K562 (cell line): ENCODE measurements around the gene LEUTX. TPM values are rescaled to one million over a fixed set of nuclear protein-coding genes. Genes with fewer than 3 reads are reported as not detected.

Source experiments
- ARID3A ChIP-seq: IDR thresholded peaks from 2 replicates; pipeline ENCODE4 v1.6.1; 2012; ENCODE audit warnings: low read depth, low read length, improper control_type of control experiment, borderline replicate concordance
- BCL6 ChIP-seq: fragments of 250-450 bp; sonication (Bioruptor Pico); IDR thresholded peaks from 2 replicates; pipeline ENCODE4 v1.4.0; 2020
- CEBPG ChIP-seq, 3 experiments: fragments of 200-800 bp in 1 of 3; sonication (Bioruptor generic) in 1 of 3; sonication (generic) in 1 of 3; formaldehyde crosslinking in 1 of 3; IDR thresholded peaks in 2 of 3; conservative IDR thresholded peaks in 1 of 3; 2 replicates each; pipeline versions ENCODE4 v1.6.1 to v1.8.0; 2016 to 2022; ENCODE audit warnings: missing compliant biosample characterization in 2 of 3, missing genetic modification characterization in 2 of 3, mild to moderate bottlenecking in 1 of 3, missing genetic modification reagents in 1 of 3
- DPF2 ChIP-seq: fragments of 450-650 bp; IDR thresholded peaks from 2 replicates; pipeline ENCODE4 v1.6.1; 2016
- ELF4 ChIP-seq: fragments of 450-650 bp; formaldehyde crosslinking; IDR thresholded peaks from 2 replicates; pipeline ENCODE4 v1.4.0; 2022; ENCODE audit warnings: missing genetic modification characterization
- EP400 ChIP-seq: fragments of 450-650 bp; IDR thresholded peaks from 2 replicates; pipeline ENCODE4 v1.6.1; 2017; ENCODE audit warnings: antibody characterized with exemption, mild to moderate bottlenecking, moderate library complexity
- FIP1L1 ChIP-seq: fragments of 200-400 bp; formaldehyde crosslinking; IDR thresholded peaks from 2 replicates; pipeline ENCODE4 v1.6.1; 2018; ENCODE audit warnings: mild to moderate bottlenecking, low read depth, low read length; ENCODE audit not compliant: poor library complexity, severe bottlenecking
- LCOR ChIP-seq: sonication (generic); formaldehyde crosslinking; IDR thresholded peaks from 2 replicates; pipeline ENCODE4 v1.8.0; 2022; ENCODE audit warnings: mild to moderate bottlenecking, missing genetic modification reagents
- MECOM ChIP-seq: fragments of 250-450 bp; sonication (Bioruptor Pico); IDR thresholded peaks from 2 replicates; pipeline ENCODE4 v1.8.0; 2022; ENCODE audit warnings: inconsistent platforms
- NKRF ChIP-seq: fragments of 450-650 bp; IDR thresholded peaks from 2 replicates; pipeline ENCODE4 v1.6.1; 2016; ENCODE audit warnings: borderline replicate concordance
- POLR2A ChIP-seq: fragments of 450-650 bp; conservative IDR thresholded peaks from 2 replicates; pipeline ENCODE4 v1.6.1; 2016
- POLR3A ChIP-seq: IDR thresholded peaks from 2 replicates; pipeline ENCODE4 v1.6.1; 2011; ENCODE audit warnings: borderline replicate concordance, mild to moderate bottlenecking, moderate library complexity; ENCODE audit not compliant: insufficient read length, insufficient read depth; ENCODE audit errors: extremely low read depth
- RFX5 ChIP-seq: IDR thresholded peaks from 2 replicates; pipeline ENCODE4 v1.6.1; 2011; ENCODE audit warnings: low read depth, mild to moderate bottlenecking, improper control_type of control experiment, low read length
- RREB1 ChIP-seq: fragments of 250-450 bp; sonication (Bioruptor Pico); IDR thresholded peaks from 2 replicates; pipeline ENCODE4 v1.4.0; 2020
- TAF15 ChIP-seq: fragments of 200-400 bp; formaldehyde crosslinking; IDR thresholded peaks from 2 replicates; pipeline ENCODE4 v1.6.1; 2017; ENCODE audit warnings: mild to moderate bottlenecking, low read depth, low read length, moderate library complexity
- TAF7 ChIP-seq: fragments of 450-650 bp; IDR thresholded peaks from 2 replicates; pipeline ENCODE4 v1.6.1; 2016; ENCODE audit warnings: missing genetic modification characterization, missing compliant biosample characterization
- ZC3H8 ChIP-seq: fragments of 450-650 bp; IDR thresholded peaks from 2 replicates; pipeline ENCODE4 v1.6.1; 2017
- ZNF146 ChIP-seq: IDR thresholded peaks from one replicate; pipeline ENCODE4 v1.6.1; 2018; ENCODE audit warnings: missing compliant biosample characterization; ENCODE audit not compliant: unreplicated experiment
- ZNF311 ChIP-seq: fragments of 250-450 bp; sonication (Bioruptor Pico); IDR thresholded peaks from 2 replicates; pipeline ENCODE4 v1.4.0; 2020; ENCODE audit warnings: mild to moderate bottlenecking, moderate library complexity
- ZNF75A ChIP-seq: fragments of 450-650 bp; formaldehyde crosslinking; IDR thresholded peaks from 2 replicates; pipeline ENCODE4 v1.4.0; 2020; ENCODE audit warnings: mild to moderate bottlenecking
- polyA plus RNA-seq, 8 experiments: library from polyadenylated mRNA; depleted of rRNA in 4 of 8; stranded (reverse) in 5 of 8; unstranded in 3 of 8; fragments of >200 nt; fragmentation: Nextera tagmentation in 2 of 8; fragmentation: Illumina TruSeq in 1 of 8; extraction: Ambion mirVana in 2 of 8; extraction: Trizol in 1 of 8; gene quantifications; 2 replicates each; pipeline versions ENCODE4 v1.2.1 to v1.2.3, GENCODE V29; 2011 to 2014; ENCODE audit warnings: inconsistent platforms in 1 of 8, missing spikeins in 1 of 8
- total RNA-seq, 7 experiments: library from RNA; depleted of rRNA in 6 of 7; stranded (reverse); fragments of >200 nt in 6 of 7; fragmentation: Illumina TruSeq in 2 of 7; extraction: Trizol in 2 of 7; gene quantifications; 2 replicates each; pipeline versions ENCODE4 v1.2.1 to v1.2.3, GENCODE V29; 2011 to 2021; ENCODE audit warnings: low replicate concordance in 1 of 7

LEUTX gene
- total and polyA plus RNA-seq, 9 of the 15 experiments (the other 6 are each of a cell fraction or from before 2014, with no cell fraction given), result not detected

DNA sequence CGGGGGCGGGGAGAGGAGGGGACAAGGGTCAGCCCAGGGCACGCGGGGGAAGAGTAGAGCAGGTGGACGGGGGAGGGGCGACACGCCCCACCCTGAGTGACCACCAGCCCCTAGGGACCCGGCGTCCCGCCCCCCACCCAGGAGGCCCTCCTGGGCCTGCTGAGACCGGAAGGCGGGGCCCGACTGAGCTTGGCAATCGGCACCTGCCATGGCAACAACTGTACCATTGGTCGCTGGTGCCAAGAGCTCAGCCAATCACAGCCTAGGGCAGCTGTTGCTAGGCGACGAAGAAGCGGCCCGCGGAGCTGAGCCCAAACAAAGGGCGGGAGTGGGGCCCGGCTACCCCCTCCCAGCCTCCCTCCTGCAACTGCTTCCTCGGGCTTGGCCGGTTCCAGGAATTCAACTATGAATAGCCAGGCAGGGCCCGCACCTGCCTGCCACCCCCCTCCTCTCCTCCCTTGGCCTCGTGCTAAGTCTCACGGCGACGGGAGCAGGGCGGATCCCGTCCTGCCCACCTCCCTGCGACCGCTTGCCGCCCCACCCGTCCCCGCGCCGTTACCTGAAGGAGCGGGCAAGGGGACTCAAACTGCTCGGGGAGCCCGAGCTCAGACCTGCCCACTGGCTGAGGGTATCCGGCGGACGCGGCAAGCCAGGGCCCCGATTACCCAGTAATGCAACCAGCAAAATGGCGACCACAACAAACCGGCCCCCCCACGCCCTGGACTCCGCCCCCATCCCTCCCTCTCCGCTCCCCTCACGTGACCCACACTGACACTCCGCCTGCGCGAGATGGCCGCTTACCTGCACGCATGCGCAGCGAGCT is 55.0 kb downstream of the LEUTX start, which contains the start of gene DYRK1B (continued):
- no peak for TF ChIP-seq ARID3A
- no peak for TF ChIP-seq ZNF146
- TF ChIP-seq DPF2, result no peak
- TF ChIP-seq POLR2A, result peak; percentile 88
- TF ChIP-seq POLR3A, result no peak
- no peak for TF ChIP-seq TAF15
- no peak for TF ChIP-seq CEBPG (CRISPR knock-in tag; IDR thresholded peaks at IDR 0.05)
- no peak for TF ChIP-seq CEBPG (tag; conservative IDR thresholded peaks at IDR 0.05 in 1 of 2, IDR thresholded peaks at IDR 0.05 in 1 of 2)
- no peak for TF ChIP-seq ZC3H8
- TF ChIP-seq ZNF75A (CRISPR knock-in tag), result no peak
- no peak; the same call in 1 of the 2 replicates for TF ChIP-seq RREB1 (CRISPR knock-in tag)
- no peak for TF ChIP-seq MECOM (CRISPR knock-in tag)
- peak; percentile 98 for TF ChIP-seq NKRF
- TF ChIP-seq LCOR, result no peak
- TF ChIP-seq RFX5, result peak; percentile 96
- peak; percentile 32; the same call in 1 of the 2 replicates for TF ChIP-seq TAF7 (tag)
- no peak; the same call in 1 of the 2 replicates for TF ChIP-seq ELF4 (CRISPR knock-in tag)
- peak; percentile 99 for TF ChIP-seq EP400
- TF ChIP-seq ZNF311, result no peak
- no peak for TF ChIP-seq BCL6 (CRISPR knock-in tag)
- peak; percentile 73 for TF ChIP-seq FIP1L1
